HG03439 (cell line): Measurements from ENCODE around the gene DLX3.

Source experiments
- ATAC-seq: cut with Tn5 transposase; IDR thresholded peaks from one replicate; pipeline ENCODE4 v1.9.1; 2021; ENCODE audit warnings: mild to moderate bottlenecking, moderate library complexity; ENCODE audit not compliant: unreplicated experiment

The DLX3 gene

GRCh38 chr17:49992933-49993422 lies 2.0 kb downstream of the DLX3 start:
- no peak for ATAC-seq

GRCh38 chr17:49992191-49992932 lies 2.7 kb downstream of the DLX3 start:
- ATAC-seq, result no peak

- ATAC-seq, result no peak
Observed at GRCh38 chr17:49991409-49991808, 3.6 kb downstream of the DLX3 start.

- no peak for ATAC-seq
Observed at GRCh38 chr17:49990921-49991320, 4.1 kb downstream of the DLX3 start.

GRCh38 chr17:49990331-49990730 lies 4.7 kb downstream of the DLX3 start:
- ATAC-seq, result no peak

- no peak for ATAC-seq
Observed at GRCh38 chr17:49989518-49989880, 5.5 kb downstream of the DLX3 start.

- no peak for ATAC-seq
Observed at GRCh38 chr17:49987681-49988441, 7.2 kb downstream of the DLX3 start.

GRCh38 chr17:49987290-49987585 lies 7.8 kb downstream of the DLX3 start:
- ATAC-seq, result no peak

GRCh38 chr17:49986396-49987289 lies 8.4 kb downstream of the DLX3 start:
- ATAC-seq, result no peak

- no peak for ATAC-seq
Observed at GRCh38 chr17:49985310-49985990, 9.6 kb downstream of the DLX3 start.

- no peak for ATAC-seq
Observed at GRCh38 chr17:49984776-49985175, 10.2 kb downstream of the DLX3 start.

GRCh38 chr17:49984283-49984682 lies 10.7 kb downstream of the DLX3 start:
- ATAC-seq, result no peak

- no peak for ATAC-seq
Observed at GRCh38 chr17:49980703-49981197, 14.3 kb downstream of the DLX3 start.

GRCh38 chr17:49979748-49980479 lies 15.1 kb downstream of the DLX3 start:
- ATAC-seq, result no peak

- ATAC-seq, result no peak
Observed at GRCh38 chr17:49978501-49978900, 16.5 kb downstream of the DLX3 start.

- no peak for ATAC-seq
Observed at GRCh38 chr17:49977463-49978389, 17.3 kb downstream of the DLX3 start.

GRCh38 chr17:49976828-49977202 lies 18.2 kb downstream of the DLX3 start:
- ATAC-seq, result no peak

- no peak for ATAC-seq
Observed at GRCh38 chr17:49976163-49976827, 18.7 kb downstream of the DLX3 start.
